ENCODE data around the gene MVK.

DNA sequence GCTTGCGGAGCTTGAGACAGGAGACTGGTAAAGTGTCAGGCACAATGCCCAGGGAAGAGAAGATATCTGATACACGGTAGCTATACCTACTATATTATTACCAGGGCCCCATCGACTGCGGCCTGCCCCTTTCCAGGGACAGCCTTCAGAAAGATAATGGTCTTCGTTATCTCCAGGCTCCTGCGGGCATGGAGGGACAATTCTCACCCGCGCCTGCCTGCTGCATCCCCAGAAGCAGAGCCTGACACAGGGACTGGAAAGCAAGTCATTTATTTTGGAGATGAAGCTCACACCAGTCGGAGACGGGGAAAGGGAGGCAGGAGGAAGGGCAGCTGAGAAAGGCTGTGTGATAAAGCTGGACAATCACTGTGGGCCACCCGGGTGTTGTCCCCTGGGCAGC is 72.1 kb downstream of the MVK start:
- TF ChIP-seq POLR2A (IDR thresholded peaks at IDR 0.05) = no peak
- TF ChIP-seq, protein P1, sequence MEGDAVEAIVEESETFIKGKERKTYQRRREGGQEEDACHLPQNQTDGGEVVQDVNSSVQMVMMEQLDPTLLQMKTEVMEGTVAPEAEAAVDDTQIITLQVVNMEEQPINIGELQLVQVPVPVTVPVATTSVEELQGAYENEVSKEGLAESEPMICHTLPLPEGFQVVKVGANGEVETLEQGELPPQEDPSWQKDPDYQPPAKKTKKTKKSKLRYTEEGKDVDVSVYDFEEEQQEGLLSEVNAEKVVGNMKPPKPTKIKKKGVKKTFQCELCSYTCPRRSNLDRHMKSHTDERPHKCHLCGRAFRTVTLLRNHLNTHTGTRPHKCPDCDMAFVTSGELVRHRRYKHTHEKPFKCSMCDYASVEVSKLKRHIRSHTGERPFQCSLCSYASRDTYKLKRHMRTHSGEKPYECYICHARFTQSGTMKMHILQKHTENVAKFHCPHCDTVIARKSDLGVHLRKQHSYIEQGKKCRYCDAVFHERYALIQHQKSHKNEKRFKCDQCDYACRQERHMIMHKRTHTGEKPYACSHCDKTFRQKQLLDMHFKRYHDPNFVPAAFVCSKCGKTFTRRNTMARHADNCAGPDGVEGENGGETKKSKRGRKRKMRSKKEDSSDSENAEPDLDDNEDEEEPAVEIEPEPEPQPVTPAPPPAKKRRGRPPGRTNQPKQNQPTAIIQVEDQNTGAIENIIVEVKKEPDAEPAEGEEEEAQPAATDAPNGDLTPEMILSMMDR (IDR thresholded peaks at IDR 0.05 in 4 of 5, conservative IDR thresholded peaks at IDR 0.05 in 1 of 5) = no peak

Data from gastrocnemius medialis (tissue), 4 donors.